H1 (cell line): ENCODE measurements around the gene TEN1. TPM values are rescaled to one million over a fixed set of nuclear protein-coding genes. Genes with fewer than 3 reads are reported as not detected.

Source experiments
- CTCF ChIA-PET: fragments of 300-600 bp; sonication (Branson Sonifier 250); formaldehyde crosslinking; loops from one replicate; lab custom pipeline; 2021; ENCODE audit not compliant: partially characterized antibody; lab: Charles Lee
- POLR2A ChIA-PET: fragments of 300-600 bp; sonication (Branson Sonifier 250); formaldehyde crosslinking; loops from one replicate; lab custom pipeline; 2021; ENCODE audit warnings: inconsistent platforms; ENCODE audit not compliant: partially characterized antibody; lab: Charles Lee
- DNase-seq, 2 experiments: peaks; one replicate each; pipeline versions ENCODE4 v3.0.0 to v3.0.0-alpha.2; 2010 to 2022; ENCODE audit warnings: low spot score in 2 of 2, low read depth in 1 of 2, mixed read lengths in 1 of 2
- FAIRE-seq: peaks from 2 replicates; lab custom pipeline; 2011; peaks lifted over from hg19 to GRCh38; lab: Jason Lieb, UNC
- H2AFZ ChIP-seq: 2 replicates; pipeline ENCODE4 v1.8.1; 2012; ENCODE audit warnings: low read length, inconsistent platforms
- H2AK5ac ChIP-seq: 2 replicates; pipeline ENCODE4 v1.6.1; 2013; ENCODE audit warnings: low read depth, low read length
- H2BK120ac ChIP-seq: replicated peaks from 2 replicates; pipeline ENCODE3; 2013; ENCODE audit warnings: low read depth, low read length, inconsistent platforms
- H2BK12ac ChIP-seq: 2 replicates; pipeline ENCODE4 v1.6.1; 2013; ENCODE audit warnings: low read depth, low read length
- H2BK15ac ChIP-seq: 2 replicates; pipeline ENCODE4 v1.6.1; 2013; ENCODE audit warnings: low read length
- H2BK20ac ChIP-seq: 2 replicates; pipeline ENCODE4 v1.6.1; 2013; ENCODE audit warnings: low read length
- H2BK5ac ChIP-seq: 2 replicates; pipeline ENCODE4 v1.6.1; 2013; ENCODE audit warnings: low read depth, low read length
- H3K14ac ChIP-seq: 2 replicates; pipeline ENCODE4 v1.6.1; 2013; ENCODE audit warnings: inconsistent platforms; ENCODE audit not compliant: insufficient read length
- H3K18ac ChIP-seq: 2 replicates; pipeline ENCODE4 v1.6.1; 2013; ENCODE audit warnings: low read length; ENCODE audit errors: extremely low read depth
- H3K23ac ChIP-seq: 2 replicates; pipeline ENCODE4 v1.6.1; 2013; ENCODE audit warnings: inconsistent platforms; ENCODE audit not compliant: insufficient read length
- H3K23me2 ChIP-seq: 2 replicates; pipeline ENCODE4 v1.6.1; 2013; ENCODE audit warnings: low read depth, low read length
- H3K27ac ChIP-seq: 2 replicates; pipeline ENCODE4 v1.6.1; 2011; ENCODE audit warnings: low read depth, low read length, inconsistent platforms
- H3K27me3 ChIP-seq, 4 experiments: replicated peaks in 1 of 4; 1 replicate in 1 of 4; 2 replicates in 3 of 4; pipeline versions ENCODE4 v1.6.1 to v1.8.1; 2011 to 2013; ENCODE audit warnings: low read length in 3 of 4, mild to moderate bottlenecking in 3 of 4, inconsistent platforms in 2 of 4, mixed read lengths in 2 of 4, moderate library complexity in 1 of 4; ENCODE audit not compliant: control insufficient read depth in 3 of 4, insufficient read depth in 3 of 4; ENCODE audit errors: extremely low read depth in 1 of 4
- H3K36me3 ChIP-seq, 4 experiments: 2 replicates each; pipeline versions ENCODE4 v1.6.1 to v1.8.1; 2011 to 2013; ENCODE audit warnings: mild to moderate bottlenecking in 4 of 4, low read length in 3 of 4, moderate library complexity in 2 of 4, control low read depth in 1 of 4, inconsistent platforms in 1 of 4; ENCODE audit not compliant: insufficient read depth in 4 of 4, control insufficient read depth in 2 of 4
- H3K4ac ChIP-seq: replicated peaks from 2 replicates; pipeline ENCODE3; 2013; ENCODE audit warnings: low read length, low read depth, mixed read lengths, inconsistent platforms; ENCODE audit not compliant: insufficient read length
- H3K4me1 ChIP-seq, 4 experiments: replicated peaks in 1 of 4; 1 replicate in 1 of 4; 2 replicates in 3 of 4; pipeline versions ENCODE4 v1.6.1 to v1.8.1; 2011 to 2013; ENCODE audit warnings: low read length in 3 of 4, inconsistent platforms in 2 of 4, mixed read lengths in 1 of 4; ENCODE audit not compliant: insufficient read depth in 4 of 4, control insufficient read depth in 3 of 4
- H3K4me2 ChIP-seq, 2 experiments: 2 replicates each; pipeline versions ENCODE4 v1.6.1 to v1.8.1; 2011 to 2013; ENCODE audit warnings: low read depth in 2 of 2, low read length in 2 of 2, control low read depth in 1 of 2, inconsistent platforms in 1 of 2, mild to moderate bottlenecking in 1 of 2; ENCODE audit not compliant: insufficient read depth in 1 of 2
- H3K4me3 ChIP-seq, 4 experiments: fragments of 200-600, 300-600 bp in 1 of 4; sonication (generic), shearing (Covaris generic), sonication (Bioruptor Twin) in 1 of 4; 2 replicates each; pipeline versions ENCODE4 v1.5.1 to v1.8.1; 2011 to 2016; ENCODE audit warnings: low read length in 4 of 4, low read depth in 3 of 4, control low read depth in 2 of 4, inconsistent platforms in 2 of 4, mild to moderate bottlenecking in 2 of 4, mixed read lengths in 1 of 4, moderate library complexity in 1 of 4; ENCODE audit not compliant: insufficient read depth in 2 of 4; ENCODE audit errors: extremely low read depth in 1 of 4
- H3K56ac ChIP-seq: replicated peaks from 2 replicates; pipeline ENCODE3; 2013; ENCODE audit warnings: low read depth, mild to moderate bottlenecking, mixed read lengths, low read length, inconsistent platforms; ENCODE audit not compliant: insufficient read length
- H3K79me1 ChIP-seq: 2 replicates; pipeline ENCODE4 v1.6.1; 2013; ENCODE audit warnings: low read depth, low read length, control low read depth
- H3K79me2 ChIP-seq, 2 experiments: 2 replicates each; pipeline versions ENCODE4 v1.6.1 to v1.8.1; 2012 to 2013; ENCODE audit warnings: low read length in 2 of 2, mild to moderate bottlenecking in 2 of 2, inconsistent platforms in 1 of 2; ENCODE audit not compliant: insufficient read depth in 2 of 2, control insufficient read depth in 1 of 2
- H3K9ac ChIP-seq, 4 experiments: replicated peaks in 1 of 4; 1 replicate in 1 of 4; 2 replicates in 3 of 4; pipeline versions ENCODE4 v1.6.1 to v1.8.1; 2011 to 2013; ENCODE audit warnings: low read depth in 3 of 4, low read length in 3 of 4, control low read depth in 2 of 4, mild to moderate bottlenecking in 2 of 4, moderate library complexity in 2 of 4, inconsistent platforms in 1 of 4; ENCODE audit errors: extremely low read depth in 1 of 4
- H3K9me3 ChIP-seq, 2 experiments: 2 replicates each; pipeline versions ENCODE4 v1.6.1 to v1.8.1; 2012 to 2013; ENCODE audit warnings: mild to moderate bottlenecking in 2 of 2, moderate library complexity in 2 of 2, control low read depth in 1 of 2, inconsistent platforms in 1 of 2, low read depth in 1 of 2, low read length in 1 of 2, mixed read lengths in 1 of 2; ENCODE audit not compliant: insufficient read depth in 2 of 2
- H4K20me1 ChIP-seq, 2 experiments: replicated peaks in 1 of 2; 2 replicates each; pipeline versions ENCODE3 to v1.8.1; 2011 to 2013; ENCODE audit warnings: inconsistent platforms in 2 of 2, low read length in 2 of 2, mild to moderate bottlenecking in 1 of 2; ENCODE audit not compliant: insufficient read depth in 2 of 2, control insufficient read depth in 1 of 2
- H4K5ac ChIP-seq: 2 replicates; pipeline ENCODE4 v1.6.1; 2013; ENCODE audit warnings: low read length, low read depth, mixed read lengths, inconsistent platforms; ENCODE audit not compliant: insufficient read length
- H4K8ac ChIP-seq: 2 replicates; pipeline ENCODE4 v1.8.0; 2013; ENCODE audit warnings: mild to moderate bottlenecking, moderate library complexity, low read length, inconsistent platforms; ENCODE audit not compliant: insufficient read depth; ENCODE audit errors: extremely low read depth
- H4K91ac ChIP-seq: replicated peaks from 2 replicates; pipeline ENCODE3; 2013; ENCODE audit warnings: low read length, mixed read lengths, inconsistent platforms; ENCODE audit not compliant: insufficient read length
- ASH2L ChIP-seq: fragments of 200-600, 300-600 bp; sonication (generic); IDR thresholded peaks from one replicate; pipeline ENCODE4 v1.7.1; 2017; ENCODE audit warnings: low read length
- CBX8 ChIP-seq: fragments of 300-800, 300-1000 bp; sonication (generic); IDR thresholded peaks from 2 replicates; pipeline ENCODE4 v1.7.1; 2016; ENCODE audit warnings: low read depth, low read length, borderline replicate concordance
- CREB1 ChIP-seq: IDR thresholded peaks from 2 replicates; pipeline ENCODE4 v1.6.1; 2012; ENCODE audit warnings: inconsistent platforms
- GTF2F1 ChIP-seq: IDR thresholded peaks from 2 replicates; pipeline ENCODE4 v1.6.1; 2012; ENCODE audit warnings: low read depth, low read length, improper control_type of control experiment, borderline replicate concordance
- JUND ChIP-seq: IDR thresholded peaks from 2 replicates; pipeline ENCODE4 v1.6.1; 2011; ENCODE audit warnings: mild to moderate bottlenecking, improper control_type of control experiment, low read length
- KDM4A ChIP-seq: IDR thresholded peaks from one replicate; pipeline ENCODE4 v1.7.1; 2012; ENCODE audit warnings: low read depth, mild to moderate bottlenecking, moderate library complexity, low read length, inconsistent platforms; ENCODE audit not compliant: severe bottlenecking
- POLR2A ChIP-seq, 2 experiments: IDR thresholded peaks; 1 replicate in 1 of 2; 2 replicates in 1 of 2; pipeline ENCODE4 v1.6.1; 2011; ENCODE audit warnings: low read depth in 2 of 2, low read length in 2 of 2, mild to moderate bottlenecking in 2 of 2; ENCODE audit errors: control extremely low read depth in 1 of 2
- POLR2AphosphoS5 ChIP-seq: IDR thresholded peaks from 2 replicates; pipeline ENCODE4 v1.6.1; 2011; ENCODE audit warnings: low read depth, low read length
- SAP30 ChIP-seq: fragments of 300-600 bp; sonication (generic); IDR thresholded peaks from 2 replicates; pipeline ENCODE4 v1.7.1; 2012; ENCODE audit warnings: low read length, moderate library complexity, mild to moderate bottlenecking, inconsistent platforms; ENCODE audit not compliant: insufficient read depth, insufficient replicate concordance
- SIX5 ChIP-seq: IDR thresholded peaks from 2 replicates; pipeline ENCODE4 v1.6.1; 2011; ENCODE audit warnings: mild to moderate bottlenecking, low read depth, low read length
- SP4 ChIP-seq: IDR thresholded peaks from 2 replicates; pipeline ENCODE4 v1.6.1; 2012; ENCODE audit warnings: low read length, inconsistent platforms
- WGBS, 2 experiments: shearing (Covaris generic) in 1 of 2; methylation state at CpG; one replicate each; pipeline versions ENCODE4 v1.1.6 to v1.1.7; 2013 to 2015; ENCODE audit warnings: low lambda C conversion rate in 2 of 2, mixed read lengths in 2 of 2, inconsistent platforms in 1 of 2, low coverage in 1 of 2, missing lambda C conversion rate in 1 of 2; ENCODE audit not compliant: insufficient replicate concordance in 2 of 2, insufficient coverage in 1 of 2, insufficient read length in 1 of 2; ENCODE audit errors: extremely low coverage in 1 of 2, missing lambda C conversion rate in 1 of 2; 5-methylcytosine and 5-hydroxymethylcytosine counted together
- polyA plus RNA-seq, 7 experiments: library from polyadenylated mRNA; depleted of rRNA in 3 of 7; stranded (reverse) in 5 of 7; unstranded in 2 of 7; fragments of >200 nt in 5 of 7; fragments of 200-250 nt in 2 of 7; gene quantifications; 1 replicate in 5 of 7; 2 replicates in 1 of 7; 4 replicates in 1 of 7; pipeline versions ENCODE4 v1.2.1 to v1.2.3, GENCODE V29; 2011 to 2013; ENCODE audit warnings: missing spikeins in 2 of 7, mixed read lengths in 2 of 7
- total RNA-seq: library from RNA; stranded (reverse); fragmentation: NEBNext Ultra II Directional; extraction: Animal tissue kit (Norgen Biotek cat#: 25700); gene quantifications from 2 replicates; pipeline ENCODE4 v1.2.1, GENCODE V29; 2021
- TF ChIP-seq, protein P1 (sequence below): IDR thresholded peaks from 2 replicates; pipeline ENCODE4 v1.6.1; 2012; ENCODE audit warnings: inconsistent platforms

TEN1 gene
- total and polyA plus RNA-seq, 2 of the 8 experiments (the other 6 are each of a cell fraction or from before 2014, with no cell fraction given): 15.9 to 18.7 TPM

GRCh38 chr17:75940727-75941441 lies 38.2 kb upstream of the TEN1 start, which contains the start of gene FBF1:
FBF1 (minus strand) TSS chr17:75941042; CDS start chr17:75938149, 2,893 bp downstream.
- FAIRE-seq: no peak
- H4K5ac ChIP-seq: peak within 1 kb of the TSS; percentile 94
- TF ChIP-seq ASH2L: peak; percentile 47
- TF ChIP-seq CBX8: no peak
- TF ChIP-seq CREB1: 0 out of 2 replicates have a peak, but pooled peaks have one; percentile 12
- peak; percentile 91 to 94 for TF ChIP-seq POLR2A (IDR thresholded peaks at IDR 0.05; ENCODE audit: control extremely low read depth in 1 of 2, low read depth in 2 of 2, low read length in 2 of 2)
- TF ChIP-seq GTF2F1: no peak
- TF ChIP-seq, protein P1, sequence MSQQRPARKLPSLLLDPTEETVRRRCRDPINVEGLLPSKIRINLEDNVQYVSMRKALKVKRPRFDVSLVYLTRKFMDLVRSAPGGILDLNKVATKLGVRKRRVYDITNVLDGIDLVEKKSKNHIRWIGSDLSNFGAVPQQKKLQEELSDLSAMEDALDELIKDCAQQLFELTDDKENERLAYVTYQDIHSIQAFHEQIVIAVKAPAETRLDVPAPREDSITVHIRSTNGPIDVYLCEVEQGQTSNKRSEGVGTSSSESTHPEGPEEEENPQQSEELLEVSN: peak; percentile 85
- TF ChIP-seq SAP30: peak; percentile 84
- TF ChIP-seq SIX5: peak; percentile 67
- TF ChIP-seq KDM4A: peak; percentile 77
- TF ChIP-seq JUND: peak; percentile 20; the same call in 1 of the 2 replicates
- peak; percentile 83 for TF ChIP-seq POLR2AphosphoS5
- 0 out of 2 replicates have a peak, but pooled peaks have one; percentile 45 for TF ChIP-seq SP4

More at GRCh38 chr17:75940727-75941441, 38.2 kb upstream of the TEN1 start, which contains the start of gene FBF1:
- Histone ChIP-seq H2BK15ac (no peak within 1 kb of the TSS), H3K27ac (peak within 1 kb of the TSS; percentile 61), H3K56ac (peak within 1 kb of the TSS; percentile 69), H3K27me3 (no peaks in the 10 kb centered on the region), H3K23ac (no peak within 1 kb of the TSS), H3K9me3 (no peaks in the 10 kb centered on the region), H3K23me2 (peaks cover 4% of the 10 kb centered on the region; the same call in 1 of the 2 replicates), H2BK20ac (no peak within 1 kb of the TSS), H4K20me1 (no peaks in the 10 kb centered on the region), H3K18ac (peak within 1 kb of the TSS; percentile 90), H3K79me1 (no peaks in the 10 kb centered on the region), H2AK5ac (no peak within 1 kb of the TSS), H2AFZ (peak within 1 kb of the TSS; percentile 24; the same call in 1 of the 2 replicates), H3K4me2 (peak within 1 kb of the TSS; percentile 73), H2BK12ac (no peak within 1 kb of the TSS), H3K4me1 (peaks cover 0 to 3% (median 2%) of the 10 kb centered on the region in 4 experiments; a peak in 3 of 7 replicates), H3K79me2 (no peaks in the 10 kb centered on the region), H3K4ac (peak within 1 kb of the TSS; percentile 69), H2BK5ac (peak within 1 kb of the TSS; percentile 75; the same call in 1 of the 2 replicates), H3K14ac (no peak within 1 kb of the TSS), H3K9ac (peak within 1 kb of the TSS; percentile 72 to 93 (median 82)), H2BK120ac (no peak within 1 kb of the TSS), H4K8ac (peak within 1 kb of the TSS; percentile 88), H3K36me3 (peaks cover 0 to 6% (median under 1%) of the 10 kb centered on the region in 4 experiments; a peak in 2 of 8 replicates), H4K91ac (peak within 1 kb of the TSS; percentile 54), H3K4me3 (peak within 1 kb of the TSS; percentile 55 to 83 (median 78))
- CTCF ChIA-PET: interaction anchor here (0.6 to 1.3 kb wide), 5 partner anchors 13 to 444 kb away, joined by 3 to 4 read pairs (median 3); partner anchors contain the start of gene SPHK1
- DNase-seq: peak; percentile 88 to 95
- 6% methylated on average over 34 of the region's 63 CpGs; no CpG with 5 or more reads in 1 of the 2 experiments for WGBS, 2 experiments
- POLR2A ChIA-PET: interaction anchor here (0.5 to 2.7 kb wide), 20 partner anchors 9 to 194 kb away, joined by 3 to 8 read pairs (median 4); partner anchors contain the start of genes ACOX1, TEN1 and TRIM65
